HG03025 (cell line): ENCODE measurements around the gene CRCP.

ENCODE experiments used
- ATAC-seq: cut with Tn5 transposase; IDR thresholded peaks from one replicate; pipeline ENCODE4 v1.9.1; 2021; ENCODE audit warnings: mild to moderate bottlenecking, moderate library complexity; ENCODE audit not compliant: unreplicated experiment, low FRiP score

CRCP gene

DNA sequence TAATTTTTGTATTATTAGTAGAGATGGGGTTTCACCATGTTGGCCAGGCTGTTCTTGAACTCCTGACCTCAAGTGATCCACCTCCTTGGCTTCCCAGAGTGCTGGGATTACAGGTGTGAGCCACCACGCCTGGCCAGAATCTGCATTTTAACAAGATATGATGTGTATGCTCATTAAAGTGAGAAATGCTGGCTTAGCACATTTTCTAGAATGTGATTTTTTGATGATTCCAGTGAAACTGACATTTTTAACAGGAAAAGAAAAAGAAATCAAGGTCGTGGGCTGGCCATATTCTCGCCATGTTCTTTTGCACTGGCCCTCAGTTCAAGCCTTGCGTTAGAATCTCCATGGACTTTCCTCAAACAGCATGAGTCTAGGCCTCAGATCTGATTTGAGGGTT lies 72.3 kb downstream of the CRCP start:
- ATAC-seq, result no peak

- no peak for ATAC-seq
Measured at GRCh38 chr7:66187905-66188304, 73.3 kb downstream of the CRCP start.

DNA sequence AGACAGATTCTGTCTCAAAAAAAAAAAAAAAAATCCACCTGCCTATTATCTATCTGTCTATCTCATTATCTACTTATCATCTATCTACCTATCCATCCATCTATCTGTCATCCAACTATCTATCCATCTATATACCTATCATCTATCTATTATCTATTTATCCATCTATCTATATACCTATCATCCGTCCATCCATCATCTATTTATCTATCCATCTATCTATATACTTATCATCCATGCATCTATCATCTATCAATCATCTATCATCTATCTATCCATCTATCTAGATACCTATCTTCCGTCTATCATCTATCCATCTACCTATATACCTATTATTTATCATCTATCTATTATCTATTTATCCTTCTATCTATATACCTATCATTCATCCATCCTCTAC lies 74.0 kb downstream of the CRCP start:
- ATAC-seq, result no peak

DNA sequence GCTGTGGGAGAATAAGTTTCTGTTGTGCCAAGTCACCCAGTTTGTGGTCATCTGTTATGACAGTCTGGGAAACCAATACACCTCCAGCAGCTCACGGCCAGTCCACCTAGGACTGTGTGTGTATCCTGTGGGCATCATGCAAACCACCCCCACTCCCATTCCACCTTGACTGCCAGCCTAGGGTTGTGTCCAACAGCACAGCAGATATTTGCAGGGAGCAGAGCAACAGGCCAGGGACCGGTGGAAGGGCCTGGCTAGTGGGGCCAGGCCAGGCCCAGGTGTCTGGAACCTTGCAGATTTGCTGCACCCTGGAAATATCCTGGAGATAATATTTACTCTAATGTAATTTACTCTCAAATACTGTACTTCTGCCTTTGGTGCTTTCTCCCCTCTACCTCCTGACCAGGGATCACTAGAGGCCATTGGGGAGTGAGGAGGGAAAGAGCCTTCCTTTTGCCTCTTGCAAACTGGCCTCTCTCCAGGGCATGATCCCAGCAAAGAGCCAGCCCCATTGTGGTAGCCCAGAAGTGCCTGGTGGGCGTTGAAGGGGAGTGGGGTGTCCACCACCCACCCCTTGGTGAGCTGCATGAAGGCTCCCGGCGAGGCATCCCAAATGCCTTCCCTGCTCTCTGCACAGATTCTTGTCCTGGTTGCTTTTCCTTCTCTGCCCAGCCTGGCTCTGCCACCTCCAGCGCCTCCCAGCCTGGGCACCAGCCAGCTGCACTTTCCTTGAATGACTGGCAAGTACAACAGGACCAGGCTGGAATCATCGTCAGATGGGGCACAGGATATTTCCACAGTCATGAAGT lies 75.3 kb downstream of the CRCP start:
- no peak for ATAC-seq

DNA sequence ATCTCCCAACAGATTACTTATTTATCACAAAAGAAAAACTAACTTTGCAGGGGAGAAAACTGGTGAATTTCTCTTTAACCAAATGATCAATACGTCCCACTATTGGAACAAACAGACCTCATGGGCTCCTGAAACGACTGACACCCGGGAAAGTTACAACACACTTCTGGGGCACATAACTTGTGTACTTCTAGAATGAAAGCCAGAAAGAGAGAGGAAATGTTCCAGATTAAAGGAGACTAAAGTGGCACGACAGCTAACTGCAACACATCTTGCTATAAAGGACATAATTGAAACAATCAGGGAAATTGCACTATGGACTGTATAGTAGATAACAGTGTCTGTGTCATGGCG lies 75.8 kb downstream of the CRCP start:
- ATAC-seq, result no peak

DNA sequence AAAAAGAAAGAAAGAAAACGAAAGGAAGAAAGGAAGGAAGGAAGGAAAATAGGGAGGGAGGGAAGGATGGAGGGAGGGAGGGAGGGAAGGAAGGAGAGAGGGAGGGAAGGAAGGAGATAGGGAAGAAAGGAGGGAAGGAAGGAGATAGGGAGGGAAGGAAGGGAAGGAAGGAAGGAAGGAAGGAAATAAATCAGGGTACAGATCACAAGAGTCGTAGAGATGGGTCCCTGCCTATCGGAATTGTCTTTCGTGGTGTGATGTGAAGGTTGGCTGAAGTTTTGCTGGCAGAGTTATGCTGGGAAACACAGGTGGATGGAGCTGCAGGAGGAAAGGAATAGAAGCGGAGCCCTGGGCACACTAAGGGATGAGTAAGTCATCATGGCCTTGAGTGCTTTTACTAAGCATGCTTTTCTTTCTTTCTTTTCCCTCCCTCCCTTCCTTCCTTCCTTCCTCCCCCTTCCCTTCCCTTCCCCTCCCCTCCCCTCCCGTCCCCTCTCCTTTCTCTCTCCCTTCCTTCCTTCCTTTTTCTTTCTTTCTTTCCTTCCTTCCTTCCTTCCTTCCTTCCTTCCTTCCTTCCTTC lies 78.6 kb downstream of the CRCP start:
- ATAC-seq, result no peak

DNA sequence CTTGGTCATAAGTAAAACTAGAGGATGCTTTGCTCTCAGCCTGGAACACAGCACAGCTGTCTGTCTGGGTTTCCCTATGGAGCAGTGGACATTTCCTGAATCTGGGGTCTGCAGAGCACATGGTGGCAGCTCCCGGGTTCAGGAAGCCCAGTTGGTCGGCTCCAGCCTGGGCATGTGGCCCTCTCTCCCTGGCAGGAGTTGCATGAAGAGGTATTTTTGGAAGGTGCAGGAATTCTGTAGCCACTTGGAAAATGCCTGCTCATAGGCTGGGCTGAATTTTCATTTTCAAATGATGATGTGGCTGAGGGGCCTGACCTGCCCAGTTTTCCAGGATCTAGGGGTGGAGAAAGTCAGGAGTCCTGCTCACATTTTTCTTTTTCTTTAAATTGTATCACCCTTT lies 83.8 kb downstream of the CRCP start:
- no peak for ATAC-seq

GRCh38 chr7:66198956-66199355 lies 84.3 kb downstream of the CRCP start:
- ATAC-seq, result no peak

GRCh38 chr7:66202441-66202840 lies 87.8 kb downstream of the CRCP start:
- ATAC-seq, result no peak
